BE2C (cell line): ENCODE results near the gene WDR12.

Experiments
- DNase-seq: peaks from one replicate; pipeline ENCODE4 v3.0.0-alpha.2; 2020
- H3K27me3 ChIP-seq: fragments of 250-450 bp; sonication (Bioruptor Pico); 2 replicates; pipeline ENCODE4 v1.5.1; 2020; ENCODE audit warnings: mild to moderate bottlenecking
- H3K36me3 ChIP-seq: fragments of 250-450 bp; sonication (Bioruptor Pico); 2 replicates; pipeline ENCODE4 v1.5.1; 2020; ENCODE audit warnings: mild to moderate bottlenecking
- H3K4me1 ChIP-seq: fragments of 250-450 bp; sonication (Bioruptor Pico); 2 replicates; pipeline ENCODE4 v1.5.1; 2020
- H3K4me3 ChIP-seq: 2 replicates; pipeline ENCODE4 v1.5.1; 2011; ENCODE audit warnings: low read depth, low read length
- H3K9me3 ChIP-seq: fragments of 250-450 bp; sonication (Bioruptor Pico); 2 replicates; pipeline ENCODE4 v1.5.1; 2020
- TF ChIP-seq, protein P1 (sequence below): IDR thresholded peaks from 2 replicates; pipeline ENCODE4 v1.5.1; 2012; ENCODE audit warnings: mild to moderate bottlenecking, low read depth, low read length

Gene WDR12

DNA sequence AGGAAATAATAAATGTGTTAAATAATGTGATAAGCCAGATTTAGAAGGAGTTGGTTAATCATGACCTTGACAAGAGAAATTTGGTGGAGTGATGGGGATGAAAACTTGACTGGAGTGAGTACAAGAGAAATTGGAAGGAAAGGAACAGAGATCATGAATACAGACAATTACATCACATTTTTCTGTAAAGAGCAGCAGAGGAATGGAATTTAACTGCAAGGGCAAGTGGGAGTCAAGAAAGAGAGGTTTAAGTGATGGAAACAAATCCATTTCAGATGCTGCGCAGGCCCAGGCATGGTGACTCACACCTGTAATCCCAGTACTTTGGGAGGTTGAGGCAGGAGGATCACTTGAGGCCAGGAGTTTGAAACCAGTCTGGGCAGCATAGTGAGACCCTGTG is 86.6 kb downstream of the WDR12 start:
- TF ChIP-seq, protein P1, sequence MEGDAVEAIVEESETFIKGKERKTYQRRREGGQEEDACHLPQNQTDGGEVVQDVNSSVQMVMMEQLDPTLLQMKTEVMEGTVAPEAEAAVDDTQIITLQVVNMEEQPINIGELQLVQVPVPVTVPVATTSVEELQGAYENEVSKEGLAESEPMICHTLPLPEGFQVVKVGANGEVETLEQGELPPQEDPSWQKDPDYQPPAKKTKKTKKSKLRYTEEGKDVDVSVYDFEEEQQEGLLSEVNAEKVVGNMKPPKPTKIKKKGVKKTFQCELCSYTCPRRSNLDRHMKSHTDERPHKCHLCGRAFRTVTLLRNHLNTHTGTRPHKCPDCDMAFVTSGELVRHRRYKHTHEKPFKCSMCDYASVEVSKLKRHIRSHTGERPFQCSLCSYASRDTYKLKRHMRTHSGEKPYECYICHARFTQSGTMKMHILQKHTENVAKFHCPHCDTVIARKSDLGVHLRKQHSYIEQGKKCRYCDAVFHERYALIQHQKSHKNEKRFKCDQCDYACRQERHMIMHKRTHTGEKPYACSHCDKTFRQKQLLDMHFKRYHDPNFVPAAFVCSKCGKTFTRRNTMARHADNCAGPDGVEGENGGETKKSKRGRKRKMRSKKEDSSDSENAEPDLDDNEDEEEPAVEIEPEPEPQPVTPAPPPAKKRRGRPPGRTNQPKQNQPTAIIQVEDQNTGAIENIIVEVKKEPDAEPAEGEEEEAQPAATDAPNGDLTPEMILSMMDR = no peak
- Histone ChIP-seq H3K36me3 (no peaks in the 10 kb centered on the region), H3K9me3 (no peaks in the 10 kb centered on the region), H3K27me3 (no peaks in the 10 kb centered on the region), H3K4me3 (no peak overlapping the region), H3K4me1 (no peaks in the 10 kb centered on the region)
- no peak for DNase-seq
